ENCODE results near the gene SLC38A7.

SLC38A7 gene

DNA sequence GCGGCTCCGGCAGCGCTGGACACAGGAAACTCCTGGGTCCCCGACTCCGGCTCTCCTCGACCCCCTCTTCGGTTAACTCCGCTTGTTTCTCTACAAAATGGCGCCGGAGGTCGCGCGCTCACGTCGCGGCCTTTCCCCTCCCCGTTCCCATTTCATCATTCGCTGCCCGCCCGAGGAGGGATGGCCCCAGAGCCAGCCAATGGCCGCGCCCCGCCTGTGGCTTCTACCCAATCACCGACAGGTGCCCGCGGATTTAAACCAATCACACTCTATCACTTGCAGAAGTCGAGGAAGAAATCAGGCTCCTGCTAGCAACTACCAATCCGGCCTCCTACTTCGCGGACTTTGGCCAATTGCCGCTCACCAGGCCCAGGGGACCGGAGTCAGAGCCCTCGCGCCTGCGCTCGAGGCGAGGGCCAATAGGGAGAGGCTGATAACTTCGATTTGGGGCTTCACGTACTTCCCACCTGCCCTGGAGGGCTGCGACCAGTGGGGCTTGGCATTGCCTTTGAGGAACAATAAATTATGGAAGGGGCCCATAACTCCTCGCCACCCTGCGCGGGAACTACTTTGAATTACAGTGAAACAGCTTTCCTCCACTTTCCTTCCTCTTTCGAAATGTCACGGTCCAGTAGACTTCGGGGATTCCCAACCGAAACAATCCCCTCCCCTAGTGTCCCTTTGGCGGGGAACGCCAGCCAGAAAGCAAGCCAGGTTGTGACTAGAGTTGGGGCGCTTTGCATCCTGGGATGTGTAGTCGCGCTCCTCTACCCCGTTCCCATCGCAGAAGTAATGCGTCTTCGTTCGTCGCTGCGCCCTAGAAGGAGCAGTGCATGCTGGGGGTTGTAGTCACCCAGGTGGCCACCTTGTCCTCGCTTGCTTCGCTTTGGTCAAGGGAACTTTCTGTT is 54.6 kb downstream of the SLC38A7 start, which contains the start of gene CNOT1:
CNOT1 (minus strand) TSS at position 94 of the 908 bp plus-strand sequence. CDS start 30,489 bp downstream, outside the sequence.
- peak; percentile 95 for DNase-seq

DNA sequence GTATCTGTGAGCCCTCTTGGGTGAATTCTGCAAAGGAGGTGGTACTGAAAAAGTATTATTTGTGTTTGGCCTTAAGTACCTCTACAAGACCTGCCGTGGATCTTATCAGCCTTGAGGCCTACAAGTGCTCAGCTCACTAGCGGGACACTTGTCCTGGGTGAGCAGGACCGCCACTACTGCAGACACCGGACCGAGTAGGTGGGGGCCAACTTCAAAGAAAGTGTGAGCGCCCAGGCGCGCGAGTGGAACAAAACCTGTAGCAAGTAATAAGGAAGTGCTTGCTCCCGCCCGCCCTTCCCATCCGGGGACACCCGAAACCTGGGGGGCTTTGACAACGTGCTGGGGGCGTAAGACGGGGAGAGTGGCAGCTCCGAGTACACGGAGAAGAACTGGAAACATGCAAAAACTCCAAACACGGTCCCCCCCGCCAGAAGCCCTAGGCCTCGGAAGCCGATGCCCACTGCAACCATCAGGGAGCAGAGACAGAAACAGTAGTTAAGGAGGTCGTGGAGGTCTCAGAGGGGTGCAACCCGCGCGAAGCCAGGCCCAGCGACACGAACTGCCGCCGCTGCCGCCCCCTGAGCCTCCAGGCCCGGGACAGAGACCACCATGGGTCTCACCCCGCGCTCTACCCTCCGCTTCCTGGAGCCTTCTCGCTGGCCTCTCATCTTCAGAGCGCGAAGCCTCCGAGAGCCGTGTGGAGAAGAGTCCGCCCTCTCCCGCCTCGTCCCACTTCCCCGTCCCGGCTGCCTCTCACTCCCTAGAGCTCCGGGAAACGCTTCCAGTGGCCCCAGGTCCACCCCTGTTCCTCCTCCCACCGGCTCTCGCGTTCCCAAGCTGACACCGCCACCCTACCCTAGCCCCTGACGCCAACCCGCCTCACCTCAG is 55.5 kb downstream of the SLC38A7 start:
- DNase-seq: no peak

DNA sequence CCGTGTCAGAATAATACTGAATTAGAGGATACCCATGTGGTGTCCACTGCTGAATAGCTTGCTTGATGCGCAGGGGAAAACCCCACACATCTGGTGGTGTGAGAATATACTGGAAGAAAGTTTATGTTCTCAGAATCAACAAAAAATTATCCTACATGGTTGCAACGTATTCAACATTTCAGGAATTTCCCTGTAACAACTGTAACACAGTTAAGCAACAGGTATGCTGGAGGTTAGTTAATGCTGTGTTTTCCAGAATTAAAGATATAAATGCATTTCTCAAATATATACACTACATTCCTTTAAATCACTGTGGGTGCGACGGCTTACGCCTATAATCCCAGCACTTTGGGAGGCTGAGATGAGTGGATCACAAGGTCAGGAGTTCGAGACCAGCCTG is 60.4 kb downstream of the SLC38A7 start:
- no peak for DNase-seq

DNA sequence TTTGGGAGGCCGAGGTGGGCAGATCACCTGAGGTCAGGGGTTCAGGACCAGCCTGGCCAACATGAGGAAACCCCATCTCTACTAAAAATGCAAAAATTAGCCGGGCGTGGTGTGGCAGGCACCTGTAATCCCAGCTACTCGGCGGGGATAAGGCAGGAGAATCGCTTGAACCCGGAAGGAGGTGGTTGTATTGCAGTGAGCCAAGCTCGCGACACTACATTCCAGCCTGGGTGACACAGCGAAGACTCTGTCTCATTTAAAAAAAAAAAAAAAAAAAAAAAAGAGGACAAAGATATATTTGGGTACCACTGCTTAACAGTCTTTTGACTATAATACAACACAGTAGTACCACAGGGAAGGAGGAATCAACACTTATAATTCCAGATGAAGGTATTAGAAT is 64.2 kb downstream of the SLC38A7 start:
- no peak for DNase-seq

DNA sequence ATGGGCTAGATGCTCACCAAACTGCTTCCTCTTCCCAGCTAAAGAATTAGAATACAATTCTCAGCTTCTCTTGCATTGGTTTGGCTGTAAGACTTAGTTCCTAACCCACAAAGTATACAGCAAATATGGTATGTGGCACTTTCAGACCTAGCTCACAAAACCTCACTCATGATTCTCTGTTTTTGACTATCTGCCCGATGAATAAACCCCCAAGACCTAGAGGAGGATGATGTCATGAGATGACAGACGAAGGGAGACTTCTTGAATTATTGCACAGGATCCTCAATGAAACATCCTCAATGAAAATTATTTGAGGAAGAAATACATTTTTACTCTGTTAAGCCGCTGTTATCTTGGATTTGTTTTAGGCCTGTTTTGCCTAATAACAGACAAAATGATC is 69.3 kb downstream of the SLC38A7 start:
- DNase-seq: no peak
